Measurements from ENCODE around the gene BRI3BP.

GRCh38 chr12:125072496-125072895 lies 79.1 kb downstream of the BRI3BP start:
- no peak for TF ChIP-seq YY1 (IDR thresholded peaks at IDR 0.05; ENCODE audit: insufficient read depth, insufficient read length)
- TF ChIP-seq SUZ12 (IDR thresholded peaks at IDR 0.05; ENCODE audit: extremely low read depth, insufficient read depth, insufficient read length): no peak
- TF ChIP-seq ZNF274 (IDR thresholded peaks at IDR 0.05; ENCODE audit: low read depth, low read length): no peak

Data from NT2/D1 (cell line).